ENCODE measurements around the gene PRELID1. TPM values are rescaled to one million over a fixed set of nuclear protein-coding genes. Genes with fewer than 3 reads are reported as not detected.
A peak's percentile ranks its signal among the peaks of the same experiment; 100 is the strongest.

The PRELID1 gene
- polyA plus RNA-seq, 10 donors, result 67.0 to 103 (median 74.0) TPM

- DNase-seq, result peak; percentile 93 to 97 (median 97)
Observed at GRCh38 chr5:177311723-177312648, 8.4 kb downstream of the PRELID1 start, which contains the start of gene MXD3. MXD3 (minus strand) TSS chr5:177311898; CDS start chr5:177311830, 68 bp downstream.

GRCh38 chr5:177312649-177313181 is 9.1 kb downstream of the PRELID1 start:
- DNase-seq, result peak in 1 of 3 donors; percentile 71

GRCh38 chr5:177313561-177314259 is 10.1 kb downstream of the PRELID1 start:
- DNase-seq, result no peak

GRCh38 chr5:177314376-177315342 is 11.1 kb downstream of the PRELID1 start:
- no peak for DNase-seq

- DNase-seq, result no peak
Observed at GRCh38 chr5:177315411-177315810, 11.8 kb downstream of the PRELID1 start.

- DNase-seq, result no peak
Observed at GRCh38 chr5:177316005-177316404, 12.4 kb downstream of the PRELID1 start.

- peak; percentile 43 to 75 (median 70) for DNase-seq
Observed at GRCh38 chr5:177317959-177318377, 14.4 kb downstream of the PRELID1 start.

- no peak for DNase-seq
Observed at GRCh38 chr5:177319913-177320588, 16.5 kb downstream of the PRELID1 start.

GRCh38 chr5:177320879-177321278 is 17.3 kb downstream of the PRELID1 start:
- DNase-seq, result no peak

GRCh38 chr5:177325868-177326381 is 22.3 kb downstream of the PRELID1 start:
- no peak for DNase-seq

- DNase-seq, result peak in 2 of 3 donors; percentile 58 to 74
Observed at GRCh38 chr5:177327539-177328522, 24.2 kb downstream of the PRELID1 start.

- no peak for DNase-seq
Observed at GRCh38 chr5:177328545-177329231, 25.1 kb downstream of the PRELID1 start.

GRCh38 chr5:177329883-177330282 is 26.3 kb downstream of the PRELID1 start:
- DNase-seq, result no peak

- no peak for DNase-seq
Observed at GRCh38 chr5:177330991-177331842, 27.6 kb downstream of the PRELID1 start.

- DNase-seq, result no peak
Observed at GRCh38 chr5:177332031-177332895, 28.7 kb downstream of the PRELID1 start.

- DNase-seq, result no peak
Observed at GRCh38 chr5:177332896-177333260, 29.3 kb downstream of the PRELID1 start.

Measured in muscle of back (tissue), 11 donors.